A673 (cell line): ENCODE data around the gene BRCA1. TPM values are rescaled to one million over a fixed set of nuclear protein-coding genes. Genes with fewer than 3 reads are reported as not detected.
A peak's percentile ranks its signal among the peaks of the same experiment; 100 is the strongest.

Source experiments
- BruUV-seq: library from RNA; stranded (reverse); fragments of 400-500 nt; replicated peaks from 2 replicates; lab custom pipeline; 2021; lab: Mats Ljungman, UMichigan
- CTCF ChIA-PET: fragments of 300-600 bp; sonication (Branson Sonifier 250); formaldehyde crosslinking; loops from one replicate; lab custom pipeline; 2022; ENCODE audit warnings: antibody characterized with exemption; lab: Charles Lee
- POLR2A ChIA-PET: fragments of 300-600 bp; sonication (Branson Sonifier 250); formaldehyde crosslinking; loops from one replicate; lab custom pipeline; 2022; ENCODE audit warnings: antibody characterized with exemption; ENCODE audit not compliant: low non-redundant PET; lab: Charles Lee
- DNase-seq: peaks from one replicate; pipeline ENCODE4 v3.0.0-alpha.2; 2015; ENCODE audit warnings: low spot score
- H3K27ac ChIP-seq: fragments of 200-600 bp; sonication (generic); 2 replicates; pipeline ENCODE4 v1.5.1; 2016; ENCODE audit warnings: mixed run types, low read depth, mild to moderate bottlenecking, mixed read lengths, antibody characterized with exemption, low read length; ENCODE audit not compliant: poor library complexity, severe bottlenecking
- H3K27me3 ChIP-seq: fragments of 200-600 bp; sonication (generic); replicated peaks from 2 replicates; pipeline ENCODE4 v1.6.1; 2017; ENCODE audit warnings: mixed run types, low read depth, mild to moderate bottlenecking, mixed read lengths, antibody characterized with exemption, low read length; ENCODE audit not compliant: insufficient read depth, poor library complexity
- H3K36me3 ChIP-seq: fragments of 200-600 bp; sonication (generic); 2 replicates; pipeline ENCODE4 v1.6.1; 2016; ENCODE audit warnings: mixed run types, mild to moderate bottlenecking, mixed read lengths, antibody characterized with exemption, low read length; ENCODE audit not compliant: insufficient read depth, poor library complexity, severe bottlenecking
- H3K4me1 ChIP-seq: fragments of 200-600 bp; sonication (generic); 2 replicates; pipeline ENCODE4 v1.6.1; 2017; ENCODE audit warnings: mixed run types, mild to moderate bottlenecking, mixed read lengths, antibody characterized with exemption, low read length; ENCODE audit not compliant: insufficient read depth, poor library complexity, severe bottlenecking
- H3K4me3 ChIP-seq: fragments of 200-600 bp; sonication (generic); 2 replicates; pipeline ENCODE4 v1.5.1; 2016; ENCODE audit warnings: low read depth, mixed run types, mild to moderate bottlenecking, mixed read lengths, low read length; ENCODE audit not compliant: poor library complexity, severe bottlenecking
- H3K9me3 ChIP-seq: fragments of 200-600 bp; sonication (generic); 2 replicates; pipeline ENCODE4 v1.6.1; 2016; ENCODE audit warnings: mixed run types, low read depth, mild to moderate bottlenecking, mixed read lengths, antibody characterized with exemption, low read length; ENCODE audit not compliant: poor library complexity, severe bottlenecking
- CTCF ChIP-seq: fragments of 300-800, 200-600 bp; sonication (generic); conservative IDR thresholded peaks from 2 replicates; pipeline ENCODE4 v1.5.1; 2017; ENCODE audit warnings: low read depth, mild to moderate bottlenecking, antibody characterized with exemption, low read length, moderate library complexity, mixed read lengths
- EZH2 ChIP-seq: fragments of 200-600 bp; sonication (generic); IDR thresholded peaks from 2 replicates; pipeline ENCODE4 v1.6.1; 2017; ENCODE audit warnings: borderline replicate concordance, low read depth, mild to moderate bottlenecking, mixed read lengths, antibody characterized with exemption, low read length; ENCODE audit not compliant: poor library complexity, severe bottlenecking
- intact Hi-C: fragments of 100-400 bp; cut with micrococcal nuclease; formaldehyde crosslinking; loops from one replicate; pipeline ENCODE4 v1.10.0; 2022; ENCODE audit not compliant: unreplicated experiment
- total RNA-seq: library from RNA; stranded (reverse); gene quantifications from 2 replicates; pipeline ENCODE4 v1.2.3, GENCODE V29; 2021

The BRCA1 gene
- total RNA-seq, 1 experiment from 2014 or later: 24.2 TPM

GRCh38 chr17:43170766-43171585 lies 45.8 kb upstream of the BRCA1 start, which contains the start of gene NBR1:
Gene NBR1 (plus strand): TSS chr17:43171214. CDS start chr17:43175800, 4,586 bp downstream.
- POLR2A ChIA-PET: no interaction called here
- peak within 1 kb of the TSS; percentile 62 for H3K4me3 ChIP-seq
- no peaks in the 10 kb centered on the region for H3K27me3 ChIP-seq
- H3K36me3 ChIP-seq: no peaks in the 10 kb centered on the region
- TF ChIP-seq EZH2 (no peak), CTCF (0 out of 2 replicates have a peak, but pooled peaks have one; percentile 10)
- CTCF ChIA-PET: interaction anchor here (0.6 to 1.3 kb wide), 2 partner anchors 10 to 41 kb away, joined by 3 to 9 read pairs; partner anchors contain the start of gene TMEM106A
- no TSS peak for BruUV-seq
- H3K4me1 ChIP-seq: peaks cover 9% of the 10 kb centered on the region
- H3K27ac ChIP-seq: peak within 1 kb of the TSS; percentile 82
- no peaks in the 10 kb centered on the region for H3K9me3 ChIP-seq
- peak; percentile 95 for DNase-seq
- intact Hi-C loops: loop anchor here (5.0 kb wide), 1 partner anchor 44 kb away; the partner anchor contains the start of gene BRCA1

GRCh38 chr17:43170140-43170765 lies 45.1 kb upstream of the BRCA1 start:
- BruUV-seq: no TSS peak
- DNase-seq: peak; percentile 90

More at GRCh38 chr17:43170140-43170765, 45.1 kb upstream of the BRCA1 start:
- Histone ChIP-seq H3K36me3 (no peaks in the 10 kb centered on the region), H3K27ac (peak overlapping the region; percentile 82), H3K4me1 (peaks cover 9% of the 10 kb centered on the region), H3K4me3 (peak overlapping the region; percentile 62), H3K9me3 (no peaks in the 10 kb centered on the region), H3K27me3 (no peaks in the 10 kb centered on the region)
- TF ChIP-seq CTCF: no peak
- TF ChIP-seq EZH2: no peak
- intact Hi-C loops: loop anchor here (5.0 kb wide), 1 partner anchor 43 kb away; the partner anchor contains the start of gene BRCA1
- CTCF ChIA-PET: no interaction called here
- POLR2A ChIA-PET: no interaction called here
